Left ventricle myocardium inferior (tissue), 1 donor: ENCODE measurements around the gene NEDD8. TPM values are rescaled to one million over a fixed set of nuclear protein-coding genes. Genes with fewer than 3 reads are reported as not detected.

Source experiments
- DNase-seq: peaks from one replicate; pipeline ENCODE4 v3.0.0-alpha.2; 2020
- H3K27ac ChIP-seq: fragments of 200-600 bp; replicated peaks from 2 replicates; pipeline ENCODE4 v1.8.0; 2021
- H3K27me3 ChIP-seq: fragments of 200-600 bp; 2 replicates; pipeline ENCODE4 v1.8.0; 2021; ENCODE audit warnings: low read depth
- H3K36me3 ChIP-seq: fragments of 200-600 bp; 2 replicates; pipeline ENCODE4 v1.8.0; 2021
- H3K4me1 ChIP-seq: fragments of 200-600 bp; 2 replicates; pipeline ENCODE4 v1.8.0; 2021
- H3K4me3 ChIP-seq: fragments of 200-600 bp; 2 replicates; pipeline ENCODE4 v1.8.0; 2021; ENCODE audit warnings: mild to moderate bottlenecking, moderate library complexity
- H3K9me3 ChIP-seq: fragments of 200-600 bp; replicated peaks from 2 replicates; pipeline ENCODE4 v1.8.0; 2021
- CTCF ChIP-seq: fragments of 200-600 bp; IDR thresholded peaks from 2 replicates; pipeline ENCODE4 v1.8.0; 2021; ENCODE audit warnings: antibody characterized with exemption, mild to moderate bottlenecking, borderline replicate concordance
- intact Hi-C: fragments of 100-400 bp; cut with micrococcal nuclease; formaldehyde crosslinking; loops from one replicate; pipeline ENCODE4 v1.11.0; 2022
- total RNA-seq: library from RNA; stranded (reverse); fragmentation: NEBNext Ultra II Directional; extraction: Animal tissue kit (Norgen Biotek cat#: 25700); gene quantifications from one replicate; pipeline ENCODE4 v1.2.1, GENCODE V29; 2021
- donor health status: DM: no; HTN: yes; CAD: no; lungs with severe emphysema.

Gene NEDD8
- total RNA-seq, 1 donor from 2014 or later = 214 TPM

- Histone ChIP-seq H3K9me3 (no peaks in the 10 kb centered on the region), H3K4me3 (peak overlapping the region; percentile 56), H3K27ac (no peak overlapping the region), H3K36me3 (peaks cover 34% of the 10 kb centered on the region), H3K4me1 (peaks cover 13% of the 10 kb centered on the region), H3K27me3 (no peaks in the 10 kb centered on the region)
- no peak for DNase-seq
- intact Hi-C loops = no loop called here
- TF ChIP-seq CTCF = no peak
These were observed 59.8 kb downstream of the NEDD8 start for GRCh38 chr14:24172261-24172860.

DNA sequence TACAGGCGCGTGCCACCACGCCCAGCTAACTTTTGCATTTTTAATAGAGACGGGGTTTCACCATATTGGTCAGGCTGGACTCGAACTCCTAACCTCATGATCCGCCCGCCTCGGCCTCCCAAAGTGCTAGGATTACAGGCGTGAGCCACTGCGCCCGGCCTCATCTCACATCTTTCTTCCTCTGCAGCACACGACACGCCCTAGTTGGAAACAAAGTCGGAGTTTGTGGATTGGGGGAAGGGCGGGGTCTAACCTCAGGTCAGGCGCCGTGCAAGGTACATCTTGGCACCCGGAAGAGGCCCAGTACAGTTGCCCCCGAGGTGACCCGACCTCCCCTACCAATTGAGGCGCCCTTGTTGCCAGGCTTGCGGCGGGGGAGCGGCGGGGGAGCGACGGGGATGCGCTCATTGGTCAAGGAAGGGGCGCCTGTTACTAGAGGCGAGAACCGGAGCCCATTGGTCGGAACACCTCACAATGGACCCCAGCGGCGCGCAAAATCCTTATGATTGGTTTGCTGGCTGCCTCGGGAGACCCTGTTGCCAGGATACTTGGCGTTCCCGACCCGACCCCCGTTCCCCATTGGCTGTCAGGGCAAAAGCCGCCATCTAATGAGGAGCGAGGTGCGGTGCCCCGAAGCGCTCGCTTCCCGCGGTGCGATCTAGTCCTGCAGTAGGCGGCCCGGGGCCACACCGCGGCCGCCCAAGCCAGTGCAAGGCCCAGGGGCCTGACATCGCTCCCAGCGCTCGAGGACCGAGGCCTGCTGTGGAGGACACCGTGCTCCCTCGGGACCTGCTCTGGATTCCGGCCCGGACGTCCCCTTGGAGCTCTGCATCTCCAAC lies 60.5 kb downstream of the NEDD8 start, which contains the start of gene REC8:
TSS of gene REC8 (plus strand) at position 659 of the 839 bp plus-strand sequence. CDS start 473 bp downstream, outside the sequence.
- Histone ChIP-seq H3K4me1 (peaks cover 13% of the 10 kb centered on the region), H3K27me3 (no peaks in the 10 kb centered on the region), H3K27ac (no peak within 1 kb of the TSS), H3K4me3 (peak within 1 kb of the TSS; percentile 56), H3K9me3 (no peaks in the 10 kb centered on the region), H3K36me3 (peaks cover 34% of the 10 kb centered on the region)
- TF ChIP-seq CTCF = no peak
- intact Hi-C loops = no loop called here
- peak; percentile 61 for DNase-seq

DNA sequence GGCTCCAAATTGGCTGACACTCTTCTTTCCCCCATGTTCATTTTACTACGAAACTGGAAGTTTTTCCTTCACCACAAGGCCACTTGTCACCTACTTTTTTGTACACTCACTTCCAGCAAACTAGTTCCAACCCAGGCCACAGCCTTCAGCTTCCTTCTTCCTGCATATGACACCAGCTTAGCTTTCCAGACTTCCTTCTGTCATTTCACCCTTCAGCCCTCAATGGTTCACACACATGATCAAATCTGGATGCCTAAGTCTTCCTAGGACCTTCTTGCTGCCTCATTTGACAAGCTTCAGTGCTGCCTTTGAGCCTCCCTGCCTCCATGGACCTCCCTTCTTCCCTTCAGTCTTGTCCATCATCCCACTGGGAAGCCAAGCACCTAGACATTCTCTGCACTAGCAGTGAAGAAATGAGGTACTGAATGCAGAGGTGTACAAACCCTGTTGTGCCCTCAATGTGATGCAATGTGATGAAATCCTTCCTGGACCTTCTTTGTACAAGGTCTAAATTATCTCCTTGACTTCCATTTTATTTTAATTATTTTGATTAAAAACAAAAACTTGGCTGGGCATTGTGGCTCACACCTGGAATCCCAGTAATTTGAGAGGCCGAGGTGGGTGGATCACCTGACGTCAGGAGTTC lies 64.6 kb downstream of the NEDD8 start:
- Histone ChIP-seq H3K36me3 (peaks cover 67% of the 10 kb centered on the region), H3K27ac (no peak overlapping the region)
- no peak for TF ChIP-seq CTCF

More for the DNA sequence above, 64.6 kb downstream of the NEDD8 start:
- no peak for DNase-seq
- intact Hi-C loops = no loop called here
- Histone ChIP-seq H3K4me3 (no peak overlapping the region), H3K4me1 (peaks cover 34% of the 10 kb centered on the region), H3K27me3 (no peaks in the 10 kb centered on the region), H3K9me3 (no peaks in the 10 kb centered on the region)

Other genes starting within 250 kb of the NEDD8 start
- 15.7 TPM for gene DHRS4L2, start 243.4 kb downstream of the NEDD8 start, total RNA-seq
- 0.11 TPM for gene CARMIL3, start 180.4 kb downstream of the NEDD8 start, total RNA-seq
- gene CPNE6, start 160.8 kb downstream of the NEDD8 start, total RNA-seq = not detected
- 3.1 TPM for gene PCK2, start 138.1 kb downstream of the NEDD8 start, total RNA-seq
- gene DCAF11, start 117.6 kb downstream of the NEDD8 start, total RNA-seq = 74.7 TPM
- 1.5 TPM for gene NRL, start 117.4 kb downstream of the NEDD8 start, total RNA-seq
- gene FITM1, start 101.7 kb downstream of the NEDD8 start, total RNA-seq = 148 TPM
- 108 TPM for gene PSME1, start 96.2 kb downstream of the NEDD8 start, total RNA-seq
- gene EMC9, start 90.8 kb downstream of the NEDD8 start, total RNA-seq = 14.5 TPM
- gene PSME2, start 85.8 kb downstream of the NEDD8 start, total RNA-seq = 89.7 TPM
- 34.8 TPM for gene RNF31, start 84.9 kb downstream of the NEDD8 start, total RNA-seq
- 24.0 TPM for gene IRF9, start 71.1 kb downstream of the NEDD8 start, total RNA-seq
- gene REC8, start 60.3 kb downstream of the NEDD8 start, total RNA-seq = 1.6 TPM
- gene IPO4, start 43.6 kb downstream of the NEDD8 start, total RNA-seq = 13.3 TPM
- gene TM9SF1, start 36.9 kb downstream of the NEDD8 start, total RNA-seq = 22.2 TPM
- gene TSSK4, start 26.7 kb downstream of the NEDD8 start, total RNA-seq = not detected
- 33.1 TPM for gene CHMP4A, start 18.9 kb downstream of the NEDD8 start, total RNA-seq
- 16.6 TPM for gene MDP1, start 16.3 kb downstream of the NEDD8 start, total RNA-seq
- 29.7 TPM for gene GMPR2, start 562 bp upstream of the NEDD8 start, total RNA-seq
- 30.6 TPM for gene TINF2, start 10.3 kb upstream of the NEDD8 start, total RNA-seq
- gene TGM1, start 30.8 kb upstream of the NEDD8 start, total RNA-seq = 0.96 TPM
- gene RABGGTA, start 39.2 kb upstream of the NEDD8 start, total RNA-seq = 22.3 TPM
- 6.9 TPM for gene DHRS1, start 67.4 kb upstream of the NEDD8 start, total RNA-seq
- 23.4 TPM for gene NOP9, start 67.5 kb upstream of the NEDD8 start, total RNA-seq
- 3.1 TPM for gene CIDEB, start 75.6 kb upstream of the NEDD8 start, total RNA-seq
- 0.71 TPM for gene LTB4R2, start 77.8 kb upstream of the NEDD8 start, total RNA-seq
- gene LTB4R, start 79.1 kb upstream of the NEDD8 start, total RNA-seq = 1.8 TPM
- 26.6 TPM for gene ADCY4, start 102.7 kb upstream of the NEDD8 start, total RNA-seq
- 3.6 TPM for gene RIPK3, start 107.6 kb upstream of the NEDD8 start, total RNA-seq
- 20.6 TPM for gene NFATC4, start 135.8 kb upstream of the NEDD8 start, total RNA-seq
- 8.0 TPM for gene NYNRIN, start 166.6 kb upstream of the NEDD8 start, total RNA-seq
- gene CBLN3, start 197.3 kb upstream of the NEDD8 start, total RNA-seq = 0.55 TPM
- 20.5 TPM for gene KHNYN, start 197.6 kb upstream of the NEDD8 start, total RNA-seq
- gene SDR39U1, start 210.4 kb upstream of the NEDD8 start, total RNA-seq = 74.8 TPM